ENCODE results near the gene KCTD13. TPM values are rescaled to one million over a fixed set of nuclear protein-coding genes. Genes with fewer than 3 reads are reported as not detected.
A peak's percentile ranks its signal among the peaks of the same experiment; 100 is the strongest.

KCTD13 gene
- total RNA-seq, 2 donors from 2014 or later = 17.7 to 28.8 TPM

- no peak for TF ChIP-seq CTCF (IDR thresholded peaks at IDR 0.05)
- intact Hi-C loops (cut with DNase I) = no loop called here
- peaks cover under 1% of the 10 kb centered on the region for H3K4me1 ChIP-seq
These were observed 21.1 kb downstream of the KCTD13 start for GRCh38 chr16:29904947-29905346.

GRCh38 chr16:29903590-29903989 is 22.4 kb downstream of the KCTD13 start:
- no peak for DNase-seq
- TF ChIP-seq CTCF (IDR thresholded peaks at IDR 0.05) = no peak
- intact Hi-C loops (cut with DNase I) = no loop called here
- Histone ChIP-seq H3K4me3 (no peak overlapping the region), H3K27me3 (no peaks in the 10 kb centered on the region), H3K9me3 (no peaks in the 10 kb centered on the region), H3K9ac (ENCODE audit: low read depth in 2 of 2, low read length in 2 of 2) (no peak overlapping the region), H3K36me3 (no peaks in the 10 kb centered on the region), H3K27ac (no peak overlapping the region), H3K4me1 (peaks cover 5% of the 10 kb centered on the region)

More at GRCh38 chr16:29904947-29905346, 21.1 kb downstream of the KCTD13 start:
- Histone ChIP-seq H3K27ac (no peak overlapping the region), H3K9ac (ENCODE audit: low read depth in 2 of 2, low read length in 2 of 2) (no peak overlapping the region), H3K27me3 (no peaks in the 10 kb centered on the region), H3K36me3 (no peaks in the 10 kb centered on the region), H3K4me3 (no peak overlapping the region), H3K9me3 (no peaks in the 10 kb centered on the region)
- DNase-seq = no peak

GRCh38 chr16:29901607-29901945 is 24.4 kb downstream of the KCTD13 start:
- intact Hi-C loops (cut with DNase I) = no loop called here
- no peak overlapping the region for H3K27ac ChIP-seq
- no peak for TF ChIP-seq CTCF (IDR thresholded peaks at IDR 0.05)
- H3K9ac ChIP-seq (ENCODE audit: low read depth in 2 of 2, low read length in 2 of 2) = no peak overlapping the region
- DNase-seq = no peak
- H3K27me3 ChIP-seq = no peaks in the 10 kb centered on the region
- peaks cover 5% of the 10 kb centered on the region for H3K4me1 ChIP-seq
- no peaks in the 10 kb centered on the region for H3K9me3 ChIP-seq
- H3K36me3 ChIP-seq = no peaks in the 10 kb centered on the region
- H3K4me3 ChIP-seq = no peak overlapping the region

GRCh38 chr16:29900888-29901606 is 25.0 kb downstream of the KCTD13 start:
- no peak for DNase-seq
- H3K4me3 ChIP-seq = peak overlapping the region; percentile 69
- intact Hi-C loops (cut with DNase I) = no loop called here
- H3K36me3 ChIP-seq = no peaks in the 10 kb centered on the region
- TF ChIP-seq CTCF (IDR thresholded peaks at IDR 0.05) = no peak
- no peaks in the 10 kb centered on the region for H3K27me3 ChIP-seq
- H3K9me3 ChIP-seq = no peaks in the 10 kb centered on the region
- H3K4me1 ChIP-seq = peaks cover 5% of the 10 kb centered on the region
- H3K27ac ChIP-seq = no peak overlapping the region
- H3K9ac ChIP-seq (ENCODE audit: low read depth in 2 of 2, low read length in 2 of 2) = peak overlapping the region in 1 of 2 donors; percentile 43

- Histone ChIP-seq H3K9me3 (no peaks in the 10 kb centered on the region), H3K9ac (ENCODE audit: low read depth in 2 of 2, low read length in 2 of 2) (peak within 1 kb of the TSS; percentile 24 to 58), H3K27ac (peak within 1 kb of the TSS; percentile 68), H3K36me3 (no peaks in the 10 kb centered on the region), H3K4me3 (peak within 1 kb of the TSS; percentile 69), H3K4me1 (peaks cover 5% of the 10 kb centered on the region), H3K27me3 (no peaks in the 10 kb centered on the region)
- peak; percentile 65 for DNase-seq
- intact Hi-C loops (cut with DNase I) = no loop called here
- TF ChIP-seq CTCF (IDR thresholded peaks at IDR 0.05) = no peak
These were observed 25.7 kb downstream of the KCTD13 start, which contains the start of gene ASPHD1 for GRCh38 chr16:29900102-29900887. ASPHD1 (plus strand) TSS chr16:29900488; CDS start chr16:29900972, 484 bp downstream.

Measured in colonic mucosa (tissue), 4 donors.